Osteoblast (primary cell): ENCODE data around the gene THSD7A. TPM values are rescaled to one million over a fixed set of nuclear protein-coding genes. Genes with fewer than 3 reads are reported as not detected.

Source experiments
- DNase-seq: peaks from one replicate; pipeline ENCODE4 v3.0.0; 2011; ENCODE audit warnings: low spot score, mixed read lengths; ENCODE audit not compliant: insufficient read length; ENCODE audit errors: missing footprints
- H2AFZ ChIP-seq: 2 replicates; pipeline ENCODE4 v1.6.0; 2011; ENCODE audit warnings: mild to moderate bottlenecking, low read length
- H3K27ac ChIP-seq: 2 replicates; pipeline ENCODE4 v1.5.1; 2011; ENCODE audit warnings: mild to moderate bottlenecking, low read depth, low read length, moderate library complexity
- H3K27me3 ChIP-seq: 2 replicates; pipeline ENCODE4 v1.6.0; 2012; ENCODE audit warnings: mild to moderate bottlenecking, control low read depth, inconsistent platforms, low read length, moderate library complexity; ENCODE audit not compliant: insufficient read depth
- H3K36me3 ChIP-seq: 2 replicates; pipeline ENCODE4 v1.5.1; 2011; ENCODE audit warnings: mild to moderate bottlenecking, low read length, control low read depth, moderate library complexity; ENCODE audit not compliant: insufficient read depth
- H3K4me1 ChIP-seq: 2 replicates; pipeline ENCODE4 v1.5.1; 2011; ENCODE audit warnings: mild to moderate bottlenecking, low read length, control low read depth, moderate library complexity; ENCODE audit not compliant: insufficient read depth
- H3K4me2 ChIP-seq: 2 replicates; pipeline ENCODE4 v1.6.0; 2011; ENCODE audit warnings: mild to moderate bottlenecking, low read length; ENCODE audit not compliant: insufficient read depth
- H3K4me3 ChIP-seq: fragments of 200-600 bp; sonication (generic); 3 replicates; pipeline ENCODE4 v1.5.1; 2012; ENCODE audit warnings: mild to moderate bottlenecking, low read length, inconsistent platforms; ENCODE audit not compliant: insufficient read depth
- H3K79me2 ChIP-seq: 2 replicates; pipeline ENCODE4 v1.6.0; 2012; ENCODE audit warnings: mild to moderate bottlenecking, low read length, control low read depth, inconsistent platforms; ENCODE audit not compliant: insufficient read depth
- H3K9me3 ChIP-seq: 2 replicates; pipeline ENCODE4 v1.5.1; 2011; ENCODE audit warnings: low read depth, low read length, control low read depth
- H4K20me1 ChIP-seq: 2 replicates; pipeline ENCODE4 v1.6.0; 2012; ENCODE audit warnings: mild to moderate bottlenecking, low read length, control low read depth; ENCODE audit not compliant: insufficient read depth
- total RNA-seq: library from RNA; depleted of rRNA; stranded (reverse); fragments of >200 nt; gene quantifications from 2 replicates; pipeline ENCODE4 v1.2.3, GENCODE V29; 2012
- TF ChIP-seq, protein P1 (sequence below): IDR thresholded peaks from 2 replicates; pipeline ENCODE4 v1.5.1; 2011; ENCODE audit warnings: mild to moderate bottlenecking, low read depth, low read length, moderate library complexity; ENCODE audit errors: extremely low read depth

THSD7A gene
- total RNA-seq, 1 donor, result under 0.01 TPM

DNA sequence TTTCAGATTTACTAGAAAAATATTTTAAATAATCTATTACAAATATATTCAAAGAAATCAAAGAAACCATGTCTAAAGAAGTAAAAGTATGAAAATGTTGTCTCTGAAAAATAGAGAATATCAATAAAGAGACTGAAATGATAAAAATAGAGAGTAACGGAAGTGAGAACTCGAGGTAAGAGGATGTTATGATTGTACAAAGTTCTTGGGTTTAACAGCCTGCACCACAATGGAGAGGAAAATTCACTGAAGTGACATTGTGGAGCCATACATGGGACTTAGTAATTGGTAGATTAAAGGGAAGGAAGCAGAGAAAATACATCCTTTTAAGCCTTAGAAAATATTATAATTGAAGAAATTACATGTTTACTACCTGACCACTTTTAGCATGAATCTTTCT, 77.9 kb downstream of the THSD7A start:
- H3K4me2 ChIP-seq, result no peak overlapping the region
- TF ChIP-seq, protein P1, sequence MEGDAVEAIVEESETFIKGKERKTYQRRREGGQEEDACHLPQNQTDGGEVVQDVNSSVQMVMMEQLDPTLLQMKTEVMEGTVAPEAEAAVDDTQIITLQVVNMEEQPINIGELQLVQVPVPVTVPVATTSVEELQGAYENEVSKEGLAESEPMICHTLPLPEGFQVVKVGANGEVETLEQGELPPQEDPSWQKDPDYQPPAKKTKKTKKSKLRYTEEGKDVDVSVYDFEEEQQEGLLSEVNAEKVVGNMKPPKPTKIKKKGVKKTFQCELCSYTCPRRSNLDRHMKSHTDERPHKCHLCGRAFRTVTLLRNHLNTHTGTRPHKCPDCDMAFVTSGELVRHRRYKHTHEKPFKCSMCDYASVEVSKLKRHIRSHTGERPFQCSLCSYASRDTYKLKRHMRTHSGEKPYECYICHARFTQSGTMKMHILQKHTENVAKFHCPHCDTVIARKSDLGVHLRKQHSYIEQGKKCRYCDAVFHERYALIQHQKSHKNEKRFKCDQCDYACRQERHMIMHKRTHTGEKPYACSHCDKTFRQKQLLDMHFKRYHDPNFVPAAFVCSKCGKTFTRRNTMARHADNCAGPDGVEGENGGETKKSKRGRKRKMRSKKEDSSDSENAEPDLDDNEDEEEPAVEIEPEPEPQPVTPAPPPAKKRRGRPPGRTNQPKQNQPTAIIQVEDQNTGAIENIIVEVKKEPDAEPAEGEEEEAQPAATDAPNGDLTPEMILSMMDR, result no peak
- no peak overlapping the region for H2AFZ ChIP-seq
- no peaks in the 10 kb centered on the region for H3K4me1 ChIP-seq
- H4K20me1 ChIP-seq, result no peaks in the 10 kb centered on the region
- H3K27me3 ChIP-seq, result no peaks in the 10 kb centered on the region
- no peaks in the 10 kb centered on the region for H3K36me3 ChIP-seq
- no peak overlapping the region for H3K27ac ChIP-seq
- DNase-seq, result no peak
- no peaks in the 10 kb centered on the region for H3K79me2 ChIP-seq
- no peaks in the 10 kb centered on the region for H3K9me3 ChIP-seq
- no peak overlapping the region for H3K4me3 ChIP-seq

DNA sequence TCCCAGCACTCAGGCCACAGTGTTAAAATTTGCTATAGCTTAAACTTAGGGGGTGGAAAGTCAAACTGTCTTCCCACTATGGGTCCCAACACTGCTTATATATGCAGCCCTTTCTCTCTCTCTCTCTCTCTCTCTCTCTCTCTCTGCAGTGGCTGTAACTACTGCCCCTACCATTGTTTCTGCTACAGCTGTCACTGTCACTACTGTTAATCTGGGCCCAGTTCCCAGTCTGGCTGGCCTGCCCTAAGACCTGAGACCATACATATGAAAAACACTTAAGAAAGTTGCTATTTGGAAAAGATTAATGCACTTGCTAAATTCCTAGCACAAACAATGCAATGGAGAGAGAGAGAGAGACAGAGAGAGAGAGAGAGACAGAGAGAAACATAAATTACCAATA, 78.6 kb downstream of the THSD7A start:
- Histone ChIP-seq H3K4me3 (no peak overlapping the region), H3K27ac (no peak overlapping the region), H3K4me1 (no peaks in the 10 kb centered on the region), H3K79me2 (no peaks in the 10 kb centered on the region), H2AFZ (no peak overlapping the region), H3K4me2 (no peak overlapping the region), H3K36me3 (no peaks in the 10 kb centered on the region), H3K9me3 (no peaks in the 10 kb centered on the region), H4K20me1 (no peaks in the 10 kb centered on the region), H3K27me3 (no peaks in the 10 kb centered on the region)
- DNase-seq, result no peak
- TF ChIP-seq, protein P1, result no peak

DNA sequence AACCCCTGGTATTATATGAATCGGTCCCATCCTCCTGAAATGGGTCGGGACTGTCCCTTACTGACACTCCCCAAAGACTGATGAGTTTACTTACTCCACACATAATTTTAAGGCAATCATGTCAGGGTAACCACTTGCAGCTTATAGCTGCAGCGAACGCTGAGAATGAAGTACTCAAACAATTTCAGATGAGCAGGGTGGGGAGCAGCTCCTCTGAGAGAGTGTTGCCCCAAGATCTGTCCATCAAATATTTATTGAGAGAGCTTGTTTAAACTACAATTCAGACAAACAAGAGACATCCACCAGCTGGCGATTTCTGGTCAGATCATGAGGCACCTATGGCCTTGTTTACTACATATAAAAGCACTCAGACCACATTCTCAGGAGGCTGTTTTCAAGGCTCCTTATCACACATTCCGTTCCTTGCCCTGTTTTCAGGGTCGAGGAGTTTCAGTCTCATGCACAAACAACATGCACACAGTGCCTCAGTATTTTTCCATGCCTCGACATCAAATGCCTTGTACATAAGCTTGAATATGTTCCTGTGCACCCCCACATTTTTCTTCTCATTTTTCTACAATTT, 80.1 kb downstream of the THSD7A start:
- no peaks in the 10 kb centered on the region for H3K4me1 ChIP-seq
- no peaks in the 10 kb centered on the region for H3K36me3 ChIP-seq
- H3K4me3 ChIP-seq, result no peak overlapping the region
- H3K27ac ChIP-seq, result no peak overlapping the region
- H3K9me3 ChIP-seq, result no peaks in the 10 kb centered on the region
- no peaks in the 10 kb centered on the region for H3K79me2 ChIP-seq
- no peaks in the 10 kb centered on the region for H3K27me3 ChIP-seq
- TF ChIP-seq, protein P1, result no peak
- no peak for DNase-seq
- H2AFZ ChIP-seq, result no peak overlapping the region
- H3K4me2 ChIP-seq, result no peak overlapping the region
- H4K20me1 ChIP-seq, result no peaks in the 10 kb centered on the region

DNA sequence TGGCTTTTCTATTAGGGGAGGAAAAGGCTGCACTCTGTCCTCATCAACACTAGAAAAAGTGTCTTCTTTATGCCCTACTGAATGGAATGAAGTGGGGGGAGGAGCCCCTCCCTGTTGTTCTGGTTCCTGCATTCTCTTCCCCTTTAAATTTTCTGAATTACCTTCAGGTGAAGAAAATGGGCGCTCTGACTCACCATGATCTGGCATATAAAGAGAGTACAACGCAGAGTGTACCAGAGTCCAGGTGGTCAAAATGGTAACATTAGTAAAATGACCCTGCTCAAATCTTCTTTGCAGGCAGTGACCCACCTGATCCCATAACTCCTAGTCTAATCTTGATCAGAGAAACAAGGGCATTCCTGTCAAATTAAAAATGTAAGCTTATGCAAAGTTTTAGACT, 80.7 kb downstream of the THSD7A start:
- no peaks in the 10 kb centered on the region for H3K27me3 ChIP-seq
- TF ChIP-seq, protein P1, result no peak
- H3K27ac ChIP-seq, result no peak overlapping the region

More for the DNA sequence above, 80.7 kb downstream of the THSD7A start:
- Histone ChIP-seq H2AFZ (no peak overlapping the region), H3K9me3 (no peaks in the 10 kb centered on the region), H4K20me1 (no peaks in the 10 kb centered on the region), H3K4me2 (no peak overlapping the region), H3K4me3 (no peak overlapping the region), H3K36me3 (no peaks in the 10 kb centered on the region), H3K4me1 (no peaks in the 10 kb centered on the region), H3K79me2 (no peaks in the 10 kb centered on the region)
- DNase-seq, result no peak
